ENCODE measurements around the gene CD3D.

CD3D gene

GRCh38 chr11:118301600-118302195, 40.8 kb downstream of the CD3D start:
- DNase-seq (ENCODE audit: low read depth) = no peak

DNA sequence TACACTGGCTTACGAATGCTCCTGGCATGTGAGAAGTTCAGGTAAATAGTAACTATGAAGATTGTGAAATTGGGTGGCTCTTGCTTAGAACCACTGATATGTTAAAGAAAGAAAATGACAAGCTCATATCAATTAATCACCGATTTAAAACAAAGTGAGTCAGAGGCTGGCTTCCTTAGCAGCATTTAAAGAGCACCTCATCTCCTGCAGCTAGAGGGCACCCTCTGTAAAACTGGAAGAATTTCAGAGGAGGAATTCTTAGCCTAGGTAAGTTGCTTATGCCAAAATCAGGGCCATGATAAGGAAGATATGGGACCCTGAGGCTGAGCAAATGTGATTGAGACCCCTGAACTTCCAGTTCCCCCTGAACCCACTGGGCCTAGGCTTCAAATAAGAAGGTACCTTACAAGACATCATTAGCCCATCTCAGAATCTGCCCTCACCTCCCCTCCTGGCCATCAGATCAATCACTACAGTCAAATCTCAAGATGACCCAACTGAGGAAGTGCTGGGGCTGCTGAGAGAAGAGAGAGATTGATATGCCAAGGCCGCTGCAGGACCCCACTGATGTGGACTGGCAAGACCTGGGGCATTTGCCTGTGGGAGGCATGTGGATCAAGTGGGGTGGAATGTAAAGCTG, 46.6 kb downstream of the CD3D start:
- DNase-seq (ENCODE audit: low read depth) = no peak

DNA sequence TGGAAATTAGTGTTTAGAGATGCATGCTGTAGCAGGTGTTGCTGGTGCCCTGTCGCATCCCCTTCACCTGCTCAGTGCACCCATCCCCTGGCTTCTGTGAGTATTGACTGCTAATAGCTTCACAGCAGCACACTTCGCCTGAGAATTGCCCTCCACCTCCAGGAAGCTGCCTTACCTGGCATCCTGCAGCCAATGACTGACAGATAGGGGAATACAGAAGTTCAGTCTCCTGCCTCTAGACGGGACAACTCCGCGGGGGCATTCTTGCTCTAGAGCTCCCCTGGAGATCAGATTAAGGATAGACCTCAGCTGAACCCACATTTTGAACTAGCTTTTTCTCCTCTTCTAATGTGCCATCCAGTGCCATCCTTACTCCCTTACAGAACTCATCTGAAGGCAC, 47.3 kb downstream of the CD3D start:
- no peak for DNase-seq (ENCODE audit: low read depth)

- no peak for DNase-seq (ENCODE audit: low read depth)
These were observed 48.5 kb downstream of the CD3D start for GRCh38 chr11:118294053-118294452.

DNA sequence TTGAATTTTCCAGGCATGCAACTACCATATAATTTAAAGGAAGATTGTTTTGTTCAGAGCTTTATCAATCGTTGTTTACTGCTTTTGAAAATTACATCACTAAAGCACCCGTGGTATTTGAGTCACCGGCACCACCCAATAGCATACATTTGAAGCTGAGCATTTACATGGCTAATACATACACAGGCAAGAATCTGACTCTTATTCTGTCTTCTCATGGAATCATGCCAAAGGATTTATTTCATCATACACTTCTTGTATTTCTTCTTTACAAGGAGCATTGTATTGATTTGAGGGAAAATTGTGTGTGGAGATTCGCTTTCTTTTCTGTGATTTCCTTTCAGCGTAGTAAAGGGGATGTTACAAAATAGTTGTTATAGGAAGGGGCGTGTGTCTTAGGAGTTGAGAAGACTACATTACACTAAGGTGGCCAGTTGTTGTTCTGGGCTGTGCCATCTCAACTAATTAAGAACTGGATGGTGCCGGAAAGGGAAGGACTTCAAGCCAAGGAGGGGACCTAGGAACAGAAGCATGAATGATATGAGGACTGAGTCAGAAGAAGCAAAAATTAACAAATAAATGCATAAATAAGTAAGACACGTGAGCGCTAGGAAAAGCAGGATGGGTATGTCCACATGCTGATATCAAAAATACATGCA, 50.9 kb downstream of the CD3D start:
- DNase-seq (ENCODE audit: low read depth) = no peak

GRCh38 chr11:118290923-118291322, 51.6 kb downstream of the CD3D start:
- no peak for DNase-seq (ENCODE audit: low read depth)

- DNase-seq (ENCODE audit: low read depth) = no peak
These were observed 53.1 kb downstream of the CD3D start for GRCh38 chr11:118289401-118289800.

Measured in stimulated activated CD8-positive, alpha-beta memory T cell treated with anti-CD3 and anti-CD28 coated beads, Interleukin-12 subunit alpha, Interleukin-12 subunit beta, amount 100 ng/mL, for 1 hour (primary cell).